H1 (cell line): ENCODE data around the gene GIPR. TPM values are rescaled to one million over a fixed set of nuclear protein-coding genes. Genes with fewer than 3 reads are reported as not detected.
A peak's percentile ranks its signal among the peaks of the same experiment; 100 is the strongest.

Experiments
- CTCF ChIA-PET: fragments of 300-600 bp; sonication (Branson Sonifier 250); formaldehyde crosslinking; loops from one replicate; lab custom pipeline; 2021; ENCODE audit not compliant: partially characterized antibody; lab: Charles Lee
- POLR2A ChIA-PET: fragments of 300-600 bp; sonication (Branson Sonifier 250); formaldehyde crosslinking; loops from one replicate; lab custom pipeline; 2021; ENCODE audit warnings: inconsistent platforms; ENCODE audit not compliant: partially characterized antibody; lab: Charles Lee
- DNase-seq, 2 experiments: peaks; one replicate each; pipeline versions ENCODE4 v3.0.0 to v3.0.0-alpha.2; 2010 to 2022; ENCODE audit warnings: low spot score in 2 of 2, low read depth in 1 of 2, mixed read lengths in 1 of 2
- FAIRE-seq: peaks from 2 replicates; lab custom pipeline; 2011; peaks lifted over from hg19 to GRCh38; lab: Jason Lieb, UNC
- H2AFZ ChIP-seq: 2 replicates; pipeline ENCODE4 v1.8.1; 2012; ENCODE audit warnings: low read length, inconsistent platforms
- H2AK5ac ChIP-seq: 2 replicates; pipeline ENCODE4 v1.6.1; 2013; ENCODE audit warnings: low read depth, low read length
- H2BK120ac ChIP-seq: replicated peaks from 2 replicates; pipeline ENCODE3; 2013; ENCODE audit warnings: low read depth, low read length, inconsistent platforms
- H2BK12ac ChIP-seq: 2 replicates; pipeline ENCODE4 v1.6.1; 2013; ENCODE audit warnings: low read depth, low read length
- H2BK15ac ChIP-seq: 2 replicates; pipeline ENCODE4 v1.6.1; 2013; ENCODE audit warnings: low read length
- H2BK20ac ChIP-seq: 2 replicates; pipeline ENCODE4 v1.6.1; 2013; ENCODE audit warnings: low read length
- H2BK5ac ChIP-seq: 2 replicates; pipeline ENCODE4 v1.6.1; 2013; ENCODE audit warnings: low read depth, low read length
- H3K14ac ChIP-seq: 2 replicates; pipeline ENCODE4 v1.6.1; 2013; ENCODE audit warnings: inconsistent platforms; ENCODE audit not compliant: insufficient read length
- H3K18ac ChIP-seq: 2 replicates; pipeline ENCODE4 v1.6.1; 2013; ENCODE audit warnings: low read length; ENCODE audit errors: extremely low read depth
- H3K23ac ChIP-seq: 2 replicates; pipeline ENCODE4 v1.6.1; 2013; ENCODE audit warnings: inconsistent platforms; ENCODE audit not compliant: insufficient read length
- H3K23me2 ChIP-seq: 2 replicates; pipeline ENCODE4 v1.6.1; 2013; ENCODE audit warnings: low read depth, low read length
- H3K27ac ChIP-seq: 2 replicates; pipeline ENCODE4 v1.6.1; 2011; ENCODE audit warnings: low read depth, low read length, inconsistent platforms
- H3K27me3 ChIP-seq, 4 experiments: replicated peaks in 1 of 4; 1 replicate in 1 of 4; 2 replicates in 3 of 4; pipeline versions ENCODE4 v1.6.1 to v1.8.1; 2011 to 2013; ENCODE audit warnings: low read length in 3 of 4, mild to moderate bottlenecking in 3 of 4, inconsistent platforms in 2 of 4, mixed read lengths in 2 of 4, moderate library complexity in 1 of 4; ENCODE audit not compliant: control insufficient read depth in 3 of 4, insufficient read depth in 3 of 4; ENCODE audit errors: extremely low read depth in 1 of 4
- H3K36me3 ChIP-seq, 4 experiments: 2 replicates each; pipeline versions ENCODE4 v1.6.1 to v1.8.1; 2011 to 2013; ENCODE audit warnings: mild to moderate bottlenecking in 4 of 4, low read length in 3 of 4, moderate library complexity in 2 of 4, control low read depth in 1 of 4, inconsistent platforms in 1 of 4; ENCODE audit not compliant: insufficient read depth in 4 of 4, control insufficient read depth in 2 of 4
- H3K4ac ChIP-seq: replicated peaks from 2 replicates; pipeline ENCODE3; 2013; ENCODE audit warnings: low read length, low read depth, mixed read lengths, inconsistent platforms; ENCODE audit not compliant: insufficient read length
- H3K4me1 ChIP-seq, 4 experiments: replicated peaks in 1 of 4; 1 replicate in 1 of 4; 2 replicates in 3 of 4; pipeline versions ENCODE4 v1.6.1 to v1.8.1; 2011 to 2013; ENCODE audit warnings: low read length in 3 of 4, inconsistent platforms in 2 of 4, mixed read lengths in 1 of 4; ENCODE audit not compliant: insufficient read depth in 4 of 4, control insufficient read depth in 3 of 4
- H3K4me2 ChIP-seq, 2 experiments: 2 replicates each; pipeline versions ENCODE4 v1.6.1 to v1.8.1; 2011 to 2013; ENCODE audit warnings: low read depth in 2 of 2, low read length in 2 of 2, control low read depth in 1 of 2, inconsistent platforms in 1 of 2, mild to moderate bottlenecking in 1 of 2; ENCODE audit not compliant: insufficient read depth in 1 of 2
- H3K4me3 ChIP-seq, 4 experiments: fragments of 200-600, 300-600 bp in 1 of 4; sonication (generic), shearing (Covaris generic), sonication (Bioruptor Twin) in 1 of 4; 2 replicates each; pipeline versions ENCODE4 v1.5.1 to v1.8.1; 2011 to 2016; ENCODE audit warnings: low read length in 4 of 4, low read depth in 3 of 4, control low read depth in 2 of 4, inconsistent platforms in 2 of 4, mild to moderate bottlenecking in 2 of 4, mixed read lengths in 1 of 4, moderate library complexity in 1 of 4; ENCODE audit not compliant: insufficient read depth in 2 of 4; ENCODE audit errors: extremely low read depth in 1 of 4
- H3K56ac ChIP-seq: replicated peaks from 2 replicates; pipeline ENCODE3; 2013; ENCODE audit warnings: low read depth, mild to moderate bottlenecking, mixed read lengths, low read length, inconsistent platforms; ENCODE audit not compliant: insufficient read length
- H3K79me1 ChIP-seq: 2 replicates; pipeline ENCODE4 v1.6.1; 2013; ENCODE audit warnings: low read depth, low read length, control low read depth
- H3K79me2 ChIP-seq, 2 experiments: 2 replicates each; pipeline versions ENCODE4 v1.6.1 to v1.8.1; 2012 to 2013; ENCODE audit warnings: low read length in 2 of 2, mild to moderate bottlenecking in 2 of 2, inconsistent platforms in 1 of 2; ENCODE audit not compliant: insufficient read depth in 2 of 2, control insufficient read depth in 1 of 2
- H3K9ac ChIP-seq, 4 experiments: replicated peaks in 1 of 4; 1 replicate in 1 of 4; 2 replicates in 3 of 4; pipeline versions ENCODE4 v1.6.1 to v1.8.1; 2011 to 2013; ENCODE audit warnings: low read depth in 3 of 4, low read length in 3 of 4, control low read depth in 2 of 4, mild to moderate bottlenecking in 2 of 4, moderate library complexity in 2 of 4, inconsistent platforms in 1 of 4; ENCODE audit errors: extremely low read depth in 1 of 4
- H3K9me3 ChIP-seq, 2 experiments: 2 replicates each; pipeline versions ENCODE4 v1.6.1 to v1.8.1; 2012 to 2013; ENCODE audit warnings: mild to moderate bottlenecking in 2 of 2, moderate library complexity in 2 of 2, control low read depth in 1 of 2, inconsistent platforms in 1 of 2, low read depth in 1 of 2, low read length in 1 of 2, mixed read lengths in 1 of 2; ENCODE audit not compliant: insufficient read depth in 2 of 2
- H4K20me1 ChIP-seq, 2 experiments: replicated peaks in 1 of 2; 2 replicates each; pipeline versions ENCODE3 to v1.8.1; 2011 to 2013; ENCODE audit warnings: inconsistent platforms in 2 of 2, low read length in 2 of 2, mild to moderate bottlenecking in 1 of 2; ENCODE audit not compliant: insufficient read depth in 2 of 2, control insufficient read depth in 1 of 2
- H4K5ac ChIP-seq: 2 replicates; pipeline ENCODE4 v1.6.1; 2013; ENCODE audit warnings: low read length, low read depth, mixed read lengths, inconsistent platforms; ENCODE audit not compliant: insufficient read length
- H4K8ac ChIP-seq: 2 replicates; pipeline ENCODE4 v1.8.0; 2013; ENCODE audit warnings: mild to moderate bottlenecking, moderate library complexity, low read length, inconsistent platforms; ENCODE audit not compliant: insufficient read depth; ENCODE audit errors: extremely low read depth
- H4K91ac ChIP-seq: replicated peaks from 2 replicates; pipeline ENCODE3; 2013; ENCODE audit warnings: low read length, mixed read lengths, inconsistent platforms; ENCODE audit not compliant: insufficient read length
- ATF3 ChIP-seq: IDR thresholded peaks from 2 replicates; pipeline ENCODE4 v1.6.1; 2011; ENCODE audit warnings: low read depth, mild to moderate bottlenecking, low read length; ENCODE audit not compliant: insufficient read depth
- CBX5 ChIP-seq: fragments of 300-800, 300-1000 bp; sonication (generic); IDR thresholded peaks from 2 replicates; pipeline ENCODE4 v1.7.1; 2016; ENCODE audit warnings: antibody characterized with exemption, low read length, low read depth
- GABPA ChIP-seq: IDR thresholded peaks from 2 replicates; pipeline ENCODE4 v1.6.1; 2011; ENCODE audit warnings: mild to moderate bottlenecking, low read length, moderate library complexity, borderline replicate concordance; ENCODE audit not compliant: insufficient read depth
- GTF2F1 ChIP-seq: IDR thresholded peaks from 2 replicates; pipeline ENCODE4 v1.6.1; 2012; ENCODE audit warnings: low read depth, low read length, improper control_type of control experiment, borderline replicate concordance
- HDAC6 ChIP-seq: IDR thresholded peaks from one replicate; pipeline ENCODE4 v1.7.1; 2012; ENCODE audit warnings: low read depth, mild to moderate bottlenecking, inconsistent platforms, low read length, moderate library complexity
- NANOG ChIP-seq: IDR thresholded peaks from 2 replicates; pipeline ENCODE4 v1.6.1; 2011; ENCODE audit warnings: low read length, low read depth, mild to moderate bottlenecking, inconsistent platforms; ENCODE audit not compliant: insufficient read depth, poor library complexity, severe bottlenecking
- PHF8 ChIP-seq: fragments of 200-600 bp; sonication (generic); conservative IDR thresholded peaks from 2 replicates; pipeline ENCODE4 v1.7.1; 2012; ENCODE audit warnings: low read depth, mild to moderate bottlenecking, inconsistent platforms, low read length, moderate library complexity
- TCF12 ChIP-seq: IDR thresholded peaks from 2 replicates; pipeline ENCODE4 v1.6.1; 2011; ENCODE audit warnings: low read depth, mild to moderate bottlenecking, low read length
- WGBS, 2 experiments: shearing (Covaris generic) in 1 of 2; methylation state at CpG; one replicate each; pipeline versions ENCODE4 v1.1.6 to v1.1.7; 2013 to 2015; ENCODE audit warnings: low lambda C conversion rate in 2 of 2, mixed read lengths in 2 of 2, inconsistent platforms in 1 of 2, low coverage in 1 of 2, missing lambda C conversion rate in 1 of 2; ENCODE audit not compliant: insufficient replicate concordance in 2 of 2, insufficient coverage in 1 of 2, insufficient read length in 1 of 2; ENCODE audit errors: extremely low coverage in 1 of 2, missing lambda C conversion rate in 1 of 2; 5-methylcytosine and 5-hydroxymethylcytosine counted together
- polyA plus RNA-seq, 7 experiments: library from polyadenylated mRNA; depleted of rRNA in 3 of 7; stranded (reverse) in 5 of 7; unstranded in 2 of 7; fragments of >200 nt in 5 of 7; fragments of 200-250 nt in 2 of 7; gene quantifications; 1 replicate in 5 of 7; 2 replicates in 1 of 7; 4 replicates in 1 of 7; pipeline versions ENCODE4 v1.2.1 to v1.2.3, GENCODE V29; 2011 to 2013; ENCODE audit warnings: missing spikeins in 2 of 7, mixed read lengths in 2 of 7
- total RNA-seq: library from RNA; stranded (reverse); fragmentation: NEBNext Ultra II Directional; extraction: Animal tissue kit (Norgen Biotek cat#: 25700); gene quantifications from 2 replicates; pipeline ENCODE4 v1.2.1, GENCODE V29; 2021

GIPR gene
- total and polyA plus RNA-seq, 2 of the 8 experiments (the other 6 are each of a cell fraction or from before 2014, with no cell fraction given), result 0.42 to 1.3 TPM

- Histone ChIP-seq H3K18ac (peak within 1 kb of the TSS; percentile 83), H3K36me3 (peaks cover 14 to 37% (median 27%) of the 10 kb centered on the region in 4 experiments), H2BK5ac (peak within 1 kb of the TSS; percentile 73), H2BK120ac (no peak within 1 kb of the TSS), H3K27me3 (no peaks in the 10 kb centered on the region), H4K20me1 (peaks cover 0 to 10% of the 10 kb centered on the region in 2 experiments), H3K14ac (no peak within 1 kb of the TSS), H3K4ac (peak within 1 kb of the TSS; percentile 82), H3K56ac (peak within 1 kb of the TSS; percentile 86), H3K4me1 (no peaks in the 10 kb centered on the region; a peak in 1 of 7 replicates), H3K4me2 (peak within 1 kb of the TSS; percentile 63 to 82), H3K79me1 (peaks cover 3% of the 10 kb centered on the region; the same call in 1 of the 2 replicates), H4K5ac (peak within 1 kb of the TSS; percentile 70), H4K8ac (peak within 1 kb of the TSS; percentile 82), H2BK12ac (no peak within 1 kb of the TSS), H4K91ac (peak within 1 kb of the TSS; percentile 78), H2BK20ac (no peak within 1 kb of the TSS), H3K23me2 (peaks cover 3% of the 10 kb centered on the region; the same call in 1 of the 2 replicates), H2AFZ (peak within 1 kb of the TSS; percentile 61; the same call in 1 of the 2 replicates), H3K9me3 (no peaks in the 10 kb centered on the region), H3K79me2 (peaks cover 0 to 25% of the 10 kb centered on the region in 2 experiments; a peak in 3 of 4 replicates), H3K27ac (peak within 1 kb of the TSS; percentile 79), H3K4me3 (peak within 1 kb of the TSS; percentile 73 to 89 (median 84)), H3K23ac (no peak within 1 kb of the TSS), H2AK5ac (no peak within 1 kb of the TSS), H3K9ac (peak within 1 kb of the TSS; percentile 74 to 95 (median 83)), H2BK15ac (0 out of 2 replicates have a peak within 1 kb of the TSS, but pooled peaks have one; percentile 29)
- FAIRE-seq, result peak; percentile 81
- 2% methylated on average over 36 of the region's 36 CpGs; no CpG with 5 or more reads in 1 of the 2 experiments for WGBS, 2 experiments
- DNase-seq, result peak in 1 of 2 experiments; percentile 97
- ChIA-PET POLR2A (interaction anchor here (0.7 to 4.8 kb wide), 28 partner anchors 10 to 184 kb away, joined by 3 to 74 read pairs (median 4); partner anchors contain the start of genes DMWD, FBXO46, SIX5 and VASP), CTCF (interaction anchor here (1.0 to 9.0 kb wide), 14 partner anchors 11 to 288 kb away, joined by 3 to 98 read pairs (median 4); no protein-coding TSS in a partner anchor)
- TF ChIP-seq ATF3 (no peak), NANOG (no peak), HDAC6 (no peak), CBX5 (no peak), TCF12 (no peak), PHF8 (peak; percentile 92), GTF2F1 (0 out of 2 replicates have a peak, but pooled peaks have one; percentile 11), GABPA (peak; percentile 92)
These were observed 23.6 kb downstream of the GIPR start, which contains the start of gene SNRPD2 for GRCh38 chr19:45691516-45692186. SNRPD2 (minus strand) TSS chr19:45691953; CDS start chr19:45691888, 65 bp downstream.
